ENCODE measurements around the gene PLXNA1. TPM values are rescaled to one million over a fixed set of nuclear protein-coding genes. Genes with fewer than 3 reads are reported as not detected.

PLXNA1 gene
- total RNA-seq, 1 donor from 2014 or later: 50.0 TPM

- DNase-seq (ENCODE audit: extremely low read depth, low read depth, low spot score): no peak
These were observed 49.5 kb downstream of the PLXNA1 start for GRCh38 chr3:127032296-127032990.

Other genes with a start within 250 kb of the PLXNA1 start
- gene PRR23E, start 210.0 kb downstream of the PLXNA1 start, total RNA-seq: not detected in 2 replicates

All from glomerular endothelial cell (primary cell).